ENCODE data around the gene GRIN3B.
"Not testable (repeated sequence)": the region's sequence is repeated elsewhere in the genome, so short reads cannot be mapped to it uniquely, and the experiment has no call there.

The GRIN3B gene

DNA sequence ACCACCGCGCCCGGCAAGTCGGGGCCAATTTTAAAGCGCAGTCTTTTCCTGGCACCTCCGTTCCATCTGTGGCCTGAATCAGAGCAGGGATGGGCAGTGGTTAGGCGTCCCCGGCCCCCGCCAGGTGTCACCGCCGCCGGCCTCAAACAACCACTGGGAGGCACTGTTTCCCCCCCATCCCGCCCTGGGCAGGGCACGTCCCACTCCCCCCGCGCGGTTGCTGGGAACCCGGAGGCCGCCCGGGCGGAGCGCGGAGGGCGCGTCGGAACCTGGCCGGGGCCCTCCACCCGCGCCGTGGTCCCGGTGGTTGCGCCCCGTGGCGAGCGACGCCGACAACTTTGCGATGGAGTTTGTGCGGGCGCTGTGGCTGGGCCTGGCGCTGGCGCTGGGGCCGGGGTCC lies at the start of gene GRIN3B:
Gene GRIN3B, plus strand, starts transcription at position 325 of the 400 bp plus-strand sequence. Its CDS starts 19 bp downstream, at position 344.
- peak; percentile 46 for DNase-seq

DNA sequence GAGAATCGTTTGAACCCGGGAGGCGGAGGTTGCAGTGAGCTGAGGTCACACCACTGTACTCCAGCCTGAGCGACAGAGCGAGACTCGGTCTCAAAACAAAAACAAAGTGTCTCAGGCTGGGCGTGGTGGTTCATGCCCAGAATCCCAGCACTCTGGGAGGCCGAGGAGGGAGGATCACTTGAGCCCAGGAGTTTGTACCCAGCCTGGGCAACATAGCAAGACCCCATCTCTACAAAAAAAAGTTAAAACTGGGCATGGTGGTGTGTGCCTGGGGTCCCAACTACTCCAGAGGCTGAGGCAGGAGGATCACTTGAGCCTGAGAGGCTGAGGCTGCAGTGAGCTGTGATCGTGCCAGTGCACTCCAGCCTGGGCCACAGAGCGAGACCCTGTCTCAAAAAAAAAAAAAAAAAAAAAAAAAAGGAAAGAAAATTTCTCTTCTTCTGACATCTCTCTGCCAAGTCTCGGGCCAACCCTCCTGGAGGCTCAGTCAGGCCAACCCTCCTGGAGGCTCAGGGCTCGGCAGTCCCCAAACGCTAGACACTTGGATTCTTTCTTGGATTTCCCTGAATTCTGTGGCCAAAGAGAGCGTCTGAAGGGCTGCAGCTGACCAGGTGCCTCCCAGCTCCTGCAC lies 48.1 kb upstream of the GRIN3B start:
- DNase-seq = no peak

DNA sequence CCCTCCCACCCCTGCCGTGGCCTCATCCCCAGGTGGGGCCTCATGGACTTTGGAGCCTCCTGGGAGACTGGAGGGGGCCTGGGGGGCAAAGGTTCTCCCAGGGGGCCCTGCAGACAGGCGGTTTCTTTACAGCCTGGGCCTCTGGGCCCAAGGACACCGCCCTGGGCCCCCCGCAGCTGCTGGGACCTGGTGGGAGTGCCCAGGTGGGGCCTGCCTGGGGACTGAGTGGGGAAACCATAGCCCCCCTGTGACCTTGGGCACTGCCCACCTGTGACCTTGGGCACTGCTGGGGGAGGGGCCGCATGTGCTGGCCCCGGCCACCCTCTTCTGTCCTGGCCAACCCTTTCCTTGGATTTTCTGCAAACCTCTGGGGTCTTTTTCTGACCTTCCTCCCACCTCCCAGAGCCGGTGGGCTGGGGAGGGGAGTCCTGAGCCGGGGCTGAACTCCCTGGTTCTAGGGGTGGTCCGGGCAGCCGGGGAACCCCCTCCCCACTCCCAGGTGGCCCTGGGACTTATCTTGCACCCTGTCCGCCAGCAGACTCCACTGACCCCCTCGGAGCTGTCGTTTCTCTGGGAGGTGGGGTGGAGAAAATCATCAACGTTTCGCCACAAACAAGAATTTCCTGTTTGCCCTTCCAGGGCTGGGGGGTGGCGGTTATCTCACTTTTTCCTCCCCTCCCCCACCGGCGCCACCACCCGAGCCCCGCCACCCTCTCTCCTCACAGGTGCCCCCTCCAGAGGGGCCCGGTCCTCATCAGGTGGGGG lies 47.4 kb upstream of the GRIN3B start:
- no peak for DNase-seq

DNA sequence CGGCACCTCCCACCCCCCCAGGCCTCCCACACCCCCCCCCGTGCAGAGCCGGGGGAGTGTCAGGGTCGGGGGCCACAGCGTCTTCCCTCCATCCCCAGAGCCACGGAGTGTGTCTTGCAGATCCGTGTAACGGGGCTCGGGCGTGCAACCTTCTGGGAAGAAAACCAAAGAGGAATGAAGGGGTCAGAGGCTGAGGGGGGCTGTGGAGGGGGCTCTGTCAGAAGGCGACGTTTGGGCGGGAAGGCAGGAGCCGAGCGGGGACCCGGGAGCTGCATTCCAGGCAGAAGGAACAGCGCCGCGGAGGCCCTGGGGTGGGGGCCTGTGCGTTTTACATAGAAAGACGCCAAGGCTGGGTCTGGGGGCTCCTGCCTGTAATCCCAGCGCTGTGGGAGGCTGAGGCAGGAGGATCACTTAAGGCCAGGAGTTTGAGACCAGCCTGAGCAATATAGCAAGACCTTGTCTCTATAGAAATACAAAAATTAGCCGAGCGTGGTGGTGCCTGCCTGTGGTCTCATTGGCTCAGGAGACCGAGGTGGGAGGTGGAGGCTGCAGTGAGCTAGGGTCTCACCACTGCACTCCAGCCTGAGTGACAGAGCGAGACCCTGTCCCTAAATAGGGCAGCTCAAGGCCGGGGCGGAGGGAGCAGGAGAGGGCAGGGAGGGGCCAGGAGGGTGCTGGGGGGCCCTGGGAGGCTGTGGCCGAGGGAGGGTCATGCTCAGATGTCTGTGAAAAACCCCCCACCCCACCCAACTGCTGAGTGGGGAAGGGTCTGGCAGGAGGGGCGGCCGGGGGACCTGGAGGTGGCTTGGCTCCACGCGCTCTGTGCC lies 46.6 kb upstream of the GRIN3B start:
- no peak for DNase-seq

GRCh38 chr19:954272-954671 lies 45.9 kb upstream of the GRIN3B start:
- no peak for DNase-seq

- DNase-seq = no peak
Measured at GRCh38 chr19:954672-955494, 45.3 kb upstream of the GRIN3B start.

DNA sequence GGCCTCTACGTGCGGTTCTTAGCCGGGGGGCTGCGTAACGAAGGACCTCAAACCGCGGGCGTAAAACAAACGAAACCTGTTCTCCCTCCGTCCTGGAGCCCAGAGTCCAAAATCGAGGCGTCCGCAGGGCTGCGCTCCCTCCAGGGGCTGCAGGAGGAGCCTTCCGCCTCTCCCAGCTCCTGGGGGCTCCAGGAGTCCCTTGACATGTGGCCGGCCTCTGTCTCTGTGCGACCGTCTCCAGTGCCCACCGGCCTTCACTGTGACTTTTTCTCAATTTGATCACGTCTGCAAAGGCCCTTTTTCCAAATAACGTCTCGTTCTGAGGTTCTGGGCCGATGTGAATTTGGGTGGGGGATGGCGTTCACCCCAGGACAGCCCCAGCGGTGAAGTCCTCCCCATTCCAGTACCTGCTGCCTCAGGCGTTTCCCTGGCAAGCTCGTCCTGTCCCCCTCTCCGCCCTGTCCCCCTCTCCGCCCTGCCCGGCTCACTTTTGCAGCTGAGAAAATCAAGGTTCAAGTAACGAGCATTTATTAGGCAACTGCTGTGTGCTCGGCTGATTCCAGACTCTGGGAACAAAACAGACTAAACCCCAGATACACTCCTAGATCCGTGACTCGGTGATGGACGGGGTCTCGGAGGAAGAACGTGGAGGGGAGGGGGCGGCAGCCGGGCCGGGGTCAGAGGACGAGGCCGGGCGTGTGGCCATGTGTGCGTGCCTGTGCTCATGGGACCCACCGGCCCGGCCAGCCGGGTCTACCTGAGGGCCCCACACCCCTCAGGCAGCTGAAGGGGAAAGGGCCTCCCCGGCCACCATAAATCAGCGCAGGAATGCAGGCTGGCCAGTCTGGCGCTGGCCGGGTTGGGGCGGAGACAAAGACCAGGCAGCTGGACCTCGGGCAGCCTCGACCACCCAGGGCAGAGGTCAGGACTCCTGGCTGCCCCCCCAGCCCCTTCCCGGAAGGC lies 44.1 kb upstream of the GRIN3B start:
- no peak for DNase-seq

- no peak for DNase-seq
Measured at GRCh38 chr19:956766-957440, 43.3 kb upstream of the GRIN3B start.

GRCh38 chr19:957578-957977 lies 42.6 kb upstream of the GRIN3B start:
- DNase-seq = not testable (repeated sequence)

DNA sequence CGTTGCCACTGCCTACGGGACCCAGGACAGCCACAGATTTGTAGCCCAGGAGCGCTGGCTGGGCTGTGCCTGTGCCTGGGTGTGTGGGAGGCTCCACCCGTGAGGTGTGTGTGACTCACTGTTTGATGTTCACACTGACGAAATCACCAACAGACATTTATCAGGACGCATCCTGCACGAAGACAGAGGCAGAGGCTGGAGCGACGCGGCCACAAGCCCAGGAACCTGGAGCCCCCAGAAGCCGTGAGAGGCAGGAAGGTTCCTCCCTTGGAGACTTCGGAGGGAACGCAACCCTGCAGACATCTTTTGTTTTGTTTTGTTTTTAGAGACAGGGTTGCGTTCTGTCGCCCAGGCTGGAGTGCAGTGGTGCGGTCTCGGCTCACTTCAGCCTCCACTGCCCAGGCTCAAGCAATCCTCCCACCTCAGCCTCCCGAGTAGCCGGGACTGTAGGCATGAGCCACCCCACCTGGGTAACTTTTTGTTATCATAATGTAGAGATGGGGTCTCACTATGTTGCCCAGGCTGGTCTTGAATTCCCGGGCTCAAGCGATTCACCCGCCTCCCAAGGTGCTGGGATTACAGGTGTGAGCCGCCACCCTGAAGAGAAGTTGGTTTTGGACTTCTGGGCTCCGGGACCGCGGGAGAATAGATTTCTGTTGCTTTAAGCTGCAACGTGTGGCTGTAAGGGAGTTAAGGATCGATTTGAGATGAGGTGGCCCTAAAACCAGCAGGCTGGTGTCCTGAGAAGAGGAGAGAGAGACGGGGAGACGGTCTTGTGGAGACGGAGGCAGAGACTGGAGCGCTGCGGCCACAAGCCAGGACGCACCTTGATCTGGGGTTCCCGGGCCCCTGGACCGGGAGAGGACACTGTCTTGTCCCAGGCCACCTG lies 41.0 kb upstream of the GRIN3B start:
- peak; percentile 24 for DNase-seq

DNA sequence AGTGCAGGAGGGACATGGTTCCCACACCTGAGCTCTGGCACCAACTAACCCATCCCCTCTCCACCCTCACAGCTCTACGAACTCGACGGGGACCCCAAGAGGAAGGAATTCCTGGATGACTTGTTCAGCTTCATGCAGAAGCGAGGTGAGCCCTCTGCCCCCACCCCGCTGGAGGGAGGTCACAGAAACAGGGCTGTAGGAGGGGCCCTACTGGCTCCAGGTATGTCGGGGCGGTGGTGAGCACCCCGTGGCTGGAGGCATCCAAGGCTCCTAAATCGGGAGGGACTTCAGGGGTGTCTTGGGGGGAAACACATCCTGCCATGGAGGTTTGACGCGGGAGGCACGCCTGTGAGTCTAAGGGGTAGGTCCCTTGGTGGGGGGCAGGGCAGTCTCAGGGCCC lies 40.2 kb upstream of the GRIN3B start:
- DNase-seq = no peak

GRCh38 chr19:960601-960938 lies 39.6 kb upstream of the GRIN3B start:
- DNase-seq = no peak

DNA sequence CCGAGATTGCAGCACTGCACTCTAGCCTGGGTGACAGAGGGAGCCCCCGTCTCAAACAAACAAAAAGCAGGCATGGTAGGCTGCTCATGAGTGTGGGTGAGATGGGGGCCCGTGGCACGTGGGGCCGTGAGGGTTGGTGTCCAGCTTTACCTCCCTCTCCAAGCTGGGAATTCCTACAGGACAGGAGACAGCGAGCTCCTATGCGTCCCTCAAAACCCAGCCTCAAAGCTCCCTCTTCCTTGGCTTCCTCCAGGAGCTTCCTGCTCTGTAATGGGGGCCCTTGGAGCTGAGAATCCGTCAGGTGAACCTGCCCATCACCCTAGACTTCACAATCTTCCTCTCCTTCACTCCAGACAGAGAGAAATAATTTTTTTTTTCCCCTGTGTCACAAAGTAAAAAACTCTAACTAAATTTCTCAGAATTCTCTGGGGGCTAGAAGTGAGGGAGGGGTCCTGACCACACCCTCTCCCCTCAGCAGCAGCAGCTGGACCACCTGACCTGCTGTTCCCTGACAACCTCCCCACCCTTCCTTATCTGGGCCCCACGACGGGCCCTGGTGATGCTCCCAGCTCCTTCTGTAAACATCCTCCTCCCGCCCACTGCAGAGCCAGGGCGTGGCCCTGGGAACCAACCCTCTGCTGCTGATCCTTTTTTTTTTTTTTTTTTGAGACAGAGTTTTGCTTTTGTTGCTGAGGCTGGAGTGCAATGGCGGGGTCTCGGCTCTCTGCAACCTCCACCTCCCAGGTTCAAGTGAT lies 38.2 kb upstream of the GRIN3B start:
- DNase-seq = peak; percentile 72

DNA sequence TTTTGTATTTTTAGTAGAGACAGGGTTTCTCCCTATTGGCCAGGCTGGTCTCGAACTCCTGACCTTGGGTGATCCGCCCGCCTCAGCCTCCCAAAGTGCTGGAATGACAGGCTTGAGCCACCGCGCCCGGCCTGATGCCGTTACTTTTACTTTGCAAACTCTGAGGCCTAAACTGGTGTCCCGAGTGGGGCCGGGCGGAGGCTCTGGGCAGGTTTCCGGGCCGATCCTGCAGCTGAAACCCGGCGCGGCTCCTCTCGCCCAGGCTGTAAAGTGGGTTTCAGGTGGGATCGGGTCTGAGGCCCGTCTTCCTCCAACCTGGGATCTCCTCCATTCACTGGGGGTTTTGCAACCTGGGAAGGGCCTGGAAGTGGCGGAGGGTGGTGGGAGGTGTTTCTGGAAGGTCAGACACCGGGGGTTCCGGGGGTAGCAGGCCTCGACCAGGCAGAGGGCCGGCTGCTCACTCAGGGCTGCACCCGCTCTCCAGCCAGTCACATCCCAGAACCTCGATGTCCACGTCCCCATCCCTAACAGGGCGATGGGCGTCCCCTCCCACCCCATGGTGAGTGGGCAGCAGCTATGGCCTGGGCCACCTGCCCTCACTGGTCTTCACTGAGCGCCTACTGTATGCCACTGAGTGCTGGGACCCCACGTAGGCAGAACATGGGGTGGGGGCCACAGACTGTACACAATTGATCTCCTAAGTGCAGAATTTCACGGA lies 37.4 kb upstream of the GRIN3B start:
- DNase-seq = no peak

DNA sequence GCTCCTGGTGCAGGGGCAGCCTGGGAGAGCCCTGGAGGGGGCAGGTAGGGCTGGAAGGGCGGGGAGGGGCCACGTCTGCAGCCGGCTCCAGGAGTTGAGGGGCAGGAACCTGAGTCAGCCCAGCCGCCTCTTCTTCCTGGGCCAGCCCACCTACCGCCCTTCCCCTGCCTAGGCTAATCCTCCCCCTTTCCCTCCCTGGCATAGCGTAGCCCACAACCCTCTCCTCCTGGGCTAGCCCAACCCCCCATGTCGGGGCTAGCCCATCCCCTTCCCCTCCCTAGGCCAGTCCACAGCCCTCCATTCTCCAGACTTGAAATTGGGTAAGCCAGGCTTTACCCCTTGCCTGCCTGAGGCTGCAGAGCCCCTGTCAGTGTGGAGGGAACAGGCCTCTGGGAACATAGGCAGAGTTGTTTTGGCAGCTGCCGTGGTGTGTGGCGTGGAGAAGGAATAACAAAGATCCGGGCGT lies 36.7 kb upstream of the GRIN3B start:
- DNase-seq = no peak

DNA sequence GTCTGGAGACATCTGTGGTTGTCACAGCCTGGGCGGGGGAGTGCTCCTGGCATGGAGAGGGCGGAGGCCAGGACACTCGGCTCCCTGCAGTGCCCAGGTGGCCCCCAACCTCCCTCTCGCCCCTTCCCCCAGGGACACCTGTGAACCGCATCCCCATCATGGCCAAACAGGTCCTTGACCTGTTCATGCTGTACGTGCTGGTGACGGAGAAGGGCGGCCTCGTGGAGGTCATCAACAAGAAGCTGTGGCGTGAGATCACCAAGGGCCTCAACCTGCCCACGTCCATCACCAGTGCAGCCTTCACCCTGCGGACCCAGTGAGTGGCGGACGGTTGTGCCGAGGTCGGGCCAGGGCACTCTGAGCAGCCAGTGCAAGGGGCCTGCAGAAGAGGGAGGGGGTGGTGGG lies 36.1 kb upstream of the GRIN3B start:
- no peak for DNase-seq

DNA sequence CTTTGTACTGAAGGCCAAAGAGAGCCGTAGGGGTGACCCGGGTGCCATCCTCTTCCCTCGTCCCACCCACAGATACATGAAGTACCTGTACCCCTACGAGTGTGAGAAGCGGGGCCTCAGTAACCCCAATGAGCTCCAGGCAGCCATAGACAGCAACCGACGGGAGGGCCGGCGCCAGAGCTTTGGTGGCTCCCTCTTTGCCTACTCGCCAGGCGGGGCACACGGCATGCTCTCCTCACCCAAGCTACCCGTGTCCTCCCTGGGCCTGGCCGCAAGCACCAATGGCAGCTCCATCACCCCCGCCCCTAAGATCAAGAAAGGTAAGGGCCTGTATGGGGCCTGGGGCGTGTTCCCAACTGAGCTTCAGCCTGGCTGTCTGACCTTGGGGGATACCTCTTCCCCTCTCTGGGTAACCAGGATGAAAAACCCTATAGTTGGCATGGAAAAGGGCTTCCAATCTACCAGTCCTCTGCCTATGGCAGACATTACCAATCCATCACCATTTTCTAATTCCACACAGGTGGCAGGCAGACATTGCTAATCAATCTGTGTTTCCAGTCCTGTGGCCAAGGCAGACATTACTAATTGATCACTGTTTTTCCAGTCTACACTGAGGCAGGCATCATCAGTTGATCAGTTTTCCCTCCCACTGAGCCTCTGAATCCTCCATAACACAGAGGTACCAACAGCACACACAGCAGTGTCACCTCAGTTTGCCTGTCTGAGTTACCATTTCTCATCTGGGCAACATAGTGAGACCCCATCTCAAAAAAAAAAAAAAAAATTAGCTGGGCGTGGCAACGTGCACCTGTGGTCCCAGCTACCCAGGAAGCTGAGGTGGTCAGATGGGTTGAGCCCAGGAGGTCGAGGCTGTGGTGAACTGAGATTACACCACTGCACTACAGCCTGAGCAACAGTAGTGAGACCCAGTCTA lies 35.2 kb upstream of the GRIN3B start:
- DNase-seq = no peak

All from inflammatory macrophage treated with lipopolysaccharide for 4 hours (primary cell).